OCI-LY3 (cell line): ENCODE measurements around the gene SORBS1.

Experiments
- H2AFZ ChIP-seq: fragments of 200-600, 300-600 bp; shearing (Covaris generic); 2 replicates; pipeline ENCODE4 v1.6.0; 2014; ENCODE audit warnings: antibody characterized with exemption, low read depth, low read length
- H3K27ac ChIP-seq: fragments of 200-600, 300-600 bp; sonication (generic); 2 replicates; pipeline ENCODE4 v1.5.1; 2014; ENCODE audit warnings: mild to moderate bottlenecking, low read length, moderate library complexity, mixed read lengths
- H3K27me3 ChIP-seq: fragments of 200-600, 300-600 bp; sonication (generic); 2 replicates; pipeline ENCODE4 v1.6.1; 2014; ENCODE audit warnings: low read depth, low read length, mixed read lengths
- H3K36me3 ChIP-seq: fragments of 200-600, 300-600 bp; sonication (generic); replicated peaks from 2 replicates; pipeline ENCODE3; 2014; ENCODE audit warnings: low read depth, low read length, mixed read lengths
- H3K4me1 ChIP-seq: fragments of 300-600, 200-600 bp; sonication (generic); 2 replicates; pipeline ENCODE4 v1.6.1; 2014; ENCODE audit warnings: low read length, mixed read lengths
- H3K4me2 ChIP-seq: fragments of 200-600, 300-600 bp; sonication (generic); 2 replicates; pipeline ENCODE4 v1.6.1; 2014; ENCODE audit warnings: low read length, mixed read lengths
- H3K4me3 ChIP-seq: fragments of 300-600, 200-600 bp; sonication (generic); 2 replicates; pipeline ENCODE4 v1.5.1; 2014; ENCODE audit warnings: antibody characterized with exemption, mild to moderate bottlenecking, low read length, moderate library complexity
- H3K79me2 ChIP-seq: fragments of 300-600, 200-600 bp; shearing (Covaris generic); 2 replicates; pipeline ENCODE4 v1.6.1; 2014; ENCODE audit warnings: mild to moderate bottlenecking, low read length, mixed read lengths
- H3K9ac ChIP-seq: fragments of 300-600, 200-600 bp; shearing (Covaris generic); 2 replicates; pipeline ENCODE4 v1.6.0; 2014; ENCODE audit warnings: mild to moderate bottlenecking, low read length, moderate library complexity
- H3K9me3 ChIP-seq: fragments of 200-600, 300-600 bp; shearing (Covaris generic); 2 replicates; pipeline ENCODE4 v1.6.1; 2014; ENCODE audit warnings: low read length, mixed read lengths; ENCODE audit not compliant: insufficient read depth
- H4K20me1 ChIP-seq: fragments of 200-600, 300-600 bp; sonication (generic); 2 replicates; pipeline ENCODE4 v1.6.1; 2016; ENCODE audit warnings: low read length, mixed read lengths; ENCODE audit not compliant: insufficient read depth
- EZH2phosphoT487 ChIP-seq: fragments of 200-600 bp; shearing (Covaris generic); IDR thresholded peaks from 2 replicates; pipeline ENCODE4 v1.6.1; 2018; ENCODE audit warnings: antibody characterized with exemption, mixed run types, low read depth
- TF ChIP-seq, protein P1 (sequence below): fragments of 200-600, 300-600 bp; sonication (generic); IDR thresholded peaks from 2 replicates; pipeline ENCODE4 v1.5.1; 2014; ENCODE audit warnings: antibody characterized with exemption, low read length, low read depth

The SORBS1 gene

DNA sequence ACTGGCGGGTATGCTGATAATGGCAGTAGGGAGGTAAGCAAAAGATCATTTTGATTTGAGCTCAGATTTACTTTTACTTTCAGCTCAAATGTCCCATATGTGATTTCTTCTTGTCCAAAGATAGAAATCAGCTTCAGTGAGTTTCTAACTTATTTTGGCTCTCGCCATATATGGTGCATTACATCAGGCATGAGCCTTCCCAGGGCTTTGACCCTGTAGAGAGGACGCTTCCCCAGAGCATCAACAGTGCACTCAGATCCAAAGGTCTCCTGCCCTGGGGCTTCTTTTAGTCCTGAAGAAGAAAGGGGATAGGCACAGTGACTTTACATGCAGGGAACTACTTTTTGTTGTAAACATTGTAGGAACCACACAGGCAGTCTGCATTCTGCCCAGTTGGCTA, 141.8 kb downstream of the SORBS1 start:
- Histone ChIP-seq H3K4me1 (no peaks in the 10 kb centered on the region), H3K9me3 (no peaks in the 10 kb centered on the region), H2AFZ (no peak overlapping the region), H3K27me3 (0 out of 2 replicates have a peak, but pooled peaks cover 6% of the 10 kb centered on the region), H3K9ac (no peak overlapping the region), H3K4me2 (no peak overlapping the region), H3K4me3 (no peak overlapping the region), H3K79me2 (no peaks in the 10 kb centered on the region), H3K27ac (no peak overlapping the region), H4K20me1 (no peaks in the 10 kb centered on the region), H3K36me3 (no peaks in the 10 kb centered on the region)
- TF ChIP-seq, protein P1, sequence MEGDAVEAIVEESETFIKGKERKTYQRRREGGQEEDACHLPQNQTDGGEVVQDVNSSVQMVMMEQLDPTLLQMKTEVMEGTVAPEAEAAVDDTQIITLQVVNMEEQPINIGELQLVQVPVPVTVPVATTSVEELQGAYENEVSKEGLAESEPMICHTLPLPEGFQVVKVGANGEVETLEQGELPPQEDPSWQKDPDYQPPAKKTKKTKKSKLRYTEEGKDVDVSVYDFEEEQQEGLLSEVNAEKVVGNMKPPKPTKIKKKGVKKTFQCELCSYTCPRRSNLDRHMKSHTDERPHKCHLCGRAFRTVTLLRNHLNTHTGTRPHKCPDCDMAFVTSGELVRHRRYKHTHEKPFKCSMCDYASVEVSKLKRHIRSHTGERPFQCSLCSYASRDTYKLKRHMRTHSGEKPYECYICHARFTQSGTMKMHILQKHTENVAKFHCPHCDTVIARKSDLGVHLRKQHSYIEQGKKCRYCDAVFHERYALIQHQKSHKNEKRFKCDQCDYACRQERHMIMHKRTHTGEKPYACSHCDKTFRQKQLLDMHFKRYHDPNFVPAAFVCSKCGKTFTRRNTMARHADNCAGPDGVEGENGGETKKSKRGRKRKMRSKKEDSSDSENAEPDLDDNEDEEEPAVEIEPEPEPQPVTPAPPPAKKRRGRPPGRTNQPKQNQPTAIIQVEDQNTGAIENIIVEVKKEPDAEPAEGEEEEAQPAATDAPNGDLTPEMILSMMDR = no peak
- no peak for TF ChIP-seq EZH2phosphoT487

DNA sequence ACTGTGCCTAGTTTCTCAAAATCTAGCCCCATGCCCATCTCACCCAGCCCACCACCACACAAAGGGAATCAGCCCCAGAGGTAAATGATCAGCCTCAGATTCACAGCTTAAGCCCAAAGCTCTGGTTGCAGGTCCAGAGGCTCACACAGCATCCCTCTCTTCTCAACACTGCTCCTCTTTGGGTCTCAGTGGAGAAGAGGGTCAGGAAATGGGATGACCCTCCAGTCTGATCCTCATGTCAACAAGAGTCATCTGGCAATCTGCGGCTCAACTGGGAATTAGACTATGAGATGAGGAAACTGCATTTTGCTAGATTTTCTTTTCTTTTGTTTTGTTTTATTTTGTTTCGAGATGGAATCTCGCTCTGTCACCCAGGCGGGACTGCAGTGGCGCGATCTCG, 144.2 kb downstream of the SORBS1 start:
- Histone ChIP-seq H3K27me3 (0 out of 2 replicates have a peak, but pooled peaks cover 6% of the 10 kb centered on the region), H3K4me2 (no peak overlapping the region), H3K79me2 (no peaks in the 10 kb centered on the region), H3K4me3 (no peak overlapping the region), H3K9ac (no peak overlapping the region), H3K9me3 (no peaks in the 10 kb centered on the region), H3K4me1 (no peaks in the 10 kb centered on the region), H4K20me1 (no peaks in the 10 kb centered on the region), H2AFZ (no peak overlapping the region), H3K27ac (no peak overlapping the region), H3K36me3 (no peaks in the 10 kb centered on the region)
- no peak for TF ChIP-seq EZH2phosphoT487
- TF ChIP-seq, protein P1 = no peak

DNA sequence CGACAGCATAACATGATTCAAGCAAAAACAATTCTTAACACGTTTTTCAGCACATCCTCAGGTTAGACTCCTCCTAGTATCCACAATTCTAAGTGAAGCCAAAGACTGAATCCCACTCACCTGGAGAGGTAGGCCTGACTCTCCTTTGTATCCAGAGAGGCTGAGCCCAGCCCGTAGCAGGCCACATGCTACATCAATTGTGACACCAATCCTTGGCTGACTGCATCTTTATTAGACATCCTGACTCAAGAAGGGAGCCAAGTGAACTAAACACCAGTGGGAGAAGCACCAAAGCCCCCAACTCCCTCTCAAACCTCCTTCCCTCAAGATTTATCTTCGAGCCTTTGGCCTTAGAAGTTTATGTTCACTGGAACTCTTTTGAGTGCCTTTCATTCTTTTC, 144.9 kb downstream of the SORBS1 start:
- Histone ChIP-seq H3K79me2 (no peaks in the 10 kb centered on the region), H3K9ac (no peak overlapping the region), H3K4me2 (no peak overlapping the region), H2AFZ (no peak overlapping the region), H3K4me1 (no peaks in the 10 kb centered on the region), H4K20me1 (no peaks in the 10 kb centered on the region), H3K9me3 (no peaks in the 10 kb centered on the region), H3K27ac (no peak overlapping the region), H3K27me3 (0 out of 2 replicates have a peak, but pooled peaks cover 6% of the 10 kb centered on the region), H3K4me3 (no peak overlapping the region), H3K36me3 (no peaks in the 10 kb centered on the region)
- no peak for TF ChIP-seq EZH2phosphoT487
- TF ChIP-seq, protein P1 = no peak

DNA sequence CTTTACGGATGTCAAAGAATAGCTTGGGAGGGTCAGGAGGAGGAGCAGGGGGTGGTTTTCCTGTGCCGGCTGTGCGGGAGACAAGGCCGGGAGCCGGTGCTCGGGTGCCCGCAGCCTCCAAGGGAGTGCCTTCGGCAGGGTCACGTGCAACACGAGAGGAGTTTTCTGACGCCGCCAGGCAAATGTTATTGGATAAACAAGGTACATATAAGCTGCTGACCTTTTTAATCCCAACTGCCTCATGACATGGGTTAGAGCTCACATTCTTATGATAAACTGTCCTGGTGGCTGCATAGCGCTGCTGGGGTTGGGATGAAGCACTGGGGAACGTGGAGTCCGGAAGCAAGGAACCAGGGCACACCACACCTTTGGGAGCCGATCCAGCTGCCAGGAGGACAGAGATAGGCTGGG, 145.5 kb downstream of the SORBS1 start:
- H2AFZ ChIP-seq = no peak overlapping the region
- H3K27ac ChIP-seq = no peak overlapping the region
- H4K20me1 ChIP-seq = no peaks in the 10 kb centered on the region
- H3K4me3 ChIP-seq = no peak overlapping the region
- no peak overlapping the region for H3K4me2 ChIP-seq
- no peaks in the 10 kb centered on the region for H3K9me3 ChIP-seq
- no peaks in the 10 kb centered on the region for H3K79me2 ChIP-seq
- H3K9ac ChIP-seq = no peak overlapping the region
- no peaks in the 10 kb centered on the region for H3K4me1 ChIP-seq
- no peaks in the 10 kb centered on the region for H3K36me3 ChIP-seq
- 0 out of 2 replicates have a peak, but pooled peaks cover 4% of the 10 kb centered on the region for H3K27me3 ChIP-seq
- TF ChIP-seq EZH2phosphoT487 = no peak
